Measurements from ENCODE around the gene NSMCE4A.

Gene NSMCE4A

DNA sequence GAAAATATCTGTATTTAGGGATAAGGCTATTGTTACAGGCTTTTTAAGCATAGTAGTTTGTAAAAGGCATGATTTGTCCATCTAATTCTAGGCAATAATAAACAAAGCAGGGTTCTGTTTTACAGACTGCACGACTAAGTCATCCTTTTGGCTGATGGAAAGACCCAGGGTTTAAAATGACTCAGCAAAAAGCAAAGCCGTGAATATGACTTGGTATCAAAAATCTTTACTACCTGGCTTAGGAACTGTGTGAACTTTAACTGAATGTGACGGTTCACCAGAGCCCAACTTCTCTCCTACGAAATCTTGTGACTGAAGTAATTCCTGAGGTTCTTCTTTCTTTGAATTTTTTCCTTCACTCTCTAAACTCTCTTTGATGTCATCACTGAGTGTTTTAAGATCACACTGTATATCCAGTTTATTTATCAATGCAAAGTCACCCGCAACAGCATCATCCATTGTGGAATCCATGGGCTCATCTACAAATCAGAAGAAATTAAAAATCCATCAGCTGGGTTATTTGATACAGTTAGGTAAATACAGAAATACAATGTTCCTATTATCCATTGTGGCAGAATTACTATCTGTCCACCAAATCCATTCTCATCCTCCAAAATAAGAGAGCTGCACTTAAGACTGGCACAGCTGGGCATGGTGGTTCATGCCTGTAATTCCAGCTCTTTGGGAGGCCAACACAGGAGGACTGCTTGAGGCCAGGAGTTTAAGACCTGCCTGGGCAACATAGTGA is 64.2 kb downstream of the NSMCE4A start:
- TF ChIP-seq, protein P1, sequence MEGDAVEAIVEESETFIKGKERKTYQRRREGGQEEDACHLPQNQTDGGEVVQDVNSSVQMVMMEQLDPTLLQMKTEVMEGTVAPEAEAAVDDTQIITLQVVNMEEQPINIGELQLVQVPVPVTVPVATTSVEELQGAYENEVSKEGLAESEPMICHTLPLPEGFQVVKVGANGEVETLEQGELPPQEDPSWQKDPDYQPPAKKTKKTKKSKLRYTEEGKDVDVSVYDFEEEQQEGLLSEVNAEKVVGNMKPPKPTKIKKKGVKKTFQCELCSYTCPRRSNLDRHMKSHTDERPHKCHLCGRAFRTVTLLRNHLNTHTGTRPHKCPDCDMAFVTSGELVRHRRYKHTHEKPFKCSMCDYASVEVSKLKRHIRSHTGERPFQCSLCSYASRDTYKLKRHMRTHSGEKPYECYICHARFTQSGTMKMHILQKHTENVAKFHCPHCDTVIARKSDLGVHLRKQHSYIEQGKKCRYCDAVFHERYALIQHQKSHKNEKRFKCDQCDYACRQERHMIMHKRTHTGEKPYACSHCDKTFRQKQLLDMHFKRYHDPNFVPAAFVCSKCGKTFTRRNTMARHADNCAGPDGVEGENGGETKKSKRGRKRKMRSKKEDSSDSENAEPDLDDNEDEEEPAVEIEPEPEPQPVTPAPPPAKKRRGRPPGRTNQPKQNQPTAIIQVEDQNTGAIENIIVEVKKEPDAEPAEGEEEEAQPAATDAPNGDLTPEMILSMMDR (IDR thresholded peaks at IDR 0.05), result no peak
- Histone ChIP-seq H3K27ac (no peak overlapping the region), H3K4me3 (no peak overlapping the region)
- DNase-seq (ENCODE audit: low spot score), result no peak
